Activated T-helper 2 cell treated with anti-CD3 and anti-CD28 coated beads, Interferon-gamma antibody, Interleukin-2, Interleukin-4, amounts not matched to agents 10 μg/mL and 5 μg/mL and 100 μg/mL, durations not matched to agents 14 hours and 24 hours and 36 hours (primary cell): Measurements from ENCODE around the gene AMER1. TPM values are rescaled to one million over a fixed set of nuclear protein-coding genes. Genes with fewer than 3 reads are reported as not detected.

Source experiments
- DNase-seq: peaks from one replicate; pipeline ENCODE4 v3.0.0; 2021; ENCODE audit warnings: low spot score
- H3K27ac Mint-ChIP-seq: one replicate; pipeline ENCODE4 v1.8.0; 2021; ENCODE audit warnings: mixed read lengths
- H3K27me3 Mint-ChIP-seq: one replicate; pipeline ENCODE4 v1.8.0; 2021; ENCODE audit warnings: low read depth, mixed read lengths
- H3K36me3 Mint-ChIP-seq: one replicate; pipeline ENCODE4 v1.8.0; 2021; ENCODE audit warnings: low read depth, mixed read lengths
- H3K4me1 Mint-ChIP-seq: one replicate; pipeline ENCODE4 v1.8.0; 2021; ENCODE audit warnings: low read depth, mixed read lengths
- H3K4me3 Mint-ChIP-seq: one replicate; pipeline ENCODE4 v1.8.0; 2021; ENCODE audit warnings: low read depth, mild to moderate bottlenecking, moderate library complexity, mixed read lengths
- H3K9me3 Mint-ChIP-seq: one replicate; pipeline ENCODE4 v1.8.0; 2021; ENCODE audit warnings: mixed read lengths
- intact Hi-C: fragments of 100-400 bp; cut with micrococcal nuclease; formaldehyde crosslinking; loops from one replicate; pipeline ENCODE4 v1.15.1; 2023
- total RNA-seq: library from RNA; stranded (reverse); gene quantifications from 2 replicates; pipeline ENCODE4 v1.2.3, GENCODE V29; 2022

Gene AMER1
- total RNA-seq, 1 donor from 2014 or later, result 5.4 TPM

DNA sequence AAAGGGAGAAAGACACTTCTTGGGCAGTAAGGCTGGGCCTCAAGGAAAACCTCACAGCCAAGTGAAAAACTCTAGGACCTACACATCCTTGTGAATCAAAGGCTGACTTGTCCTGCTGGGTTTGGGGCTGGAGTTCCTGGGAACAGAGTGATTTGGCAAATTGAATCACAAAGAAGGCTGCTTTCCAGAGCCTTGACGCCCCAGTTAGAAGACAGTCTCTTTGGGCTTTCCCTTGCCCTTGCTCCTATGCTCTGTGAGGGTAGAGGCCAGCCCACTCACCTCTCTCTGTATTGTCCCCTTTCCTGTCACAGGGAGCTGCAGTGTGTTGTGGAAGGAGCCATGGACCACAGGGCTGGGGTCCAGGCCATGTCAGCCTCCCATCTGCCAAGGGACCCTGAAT lies 9.6 kb downstream of the AMER1 start:
- Mint-ChIP-seq H3K27me3 (no peaks in the 10 kb centered on the region), H3K4me1 (no peaks in the 10 kb centered on the region), H3K27ac (no peak overlapping the region), H3K36me3 (peaks cover 13% of the 10 kb centered on the region), H3K9me3 (no peaks in the 10 kb centered on the region), H3K4me3 (no peak overlapping the region)
- intact Hi-C loops, result no loop called here
- no peak for DNase-seq

- H3K4me1 Mint-ChIP-seq, result no peaks in the 10 kb centered on the region
- no peak overlapping the region for H3K4me3 Mint-ChIP-seq
- H3K9me3 Mint-ChIP-seq, result no peaks in the 10 kb centered on the region
- DNase-seq, result no peak
- peaks cover 15% of the 10 kb centered on the region for H3K36me3 Mint-ChIP-seq
- no peak overlapping the region for H3K27ac Mint-ChIP-seq
- intact Hi-C loops, result no loop called here
- no peaks in the 10 kb centered on the region for H3K27me3 Mint-ChIP-seq
Measured at GRCh38 chrX:64192673-64193072, 12.8 kb downstream of the AMER1 start.

DNA sequence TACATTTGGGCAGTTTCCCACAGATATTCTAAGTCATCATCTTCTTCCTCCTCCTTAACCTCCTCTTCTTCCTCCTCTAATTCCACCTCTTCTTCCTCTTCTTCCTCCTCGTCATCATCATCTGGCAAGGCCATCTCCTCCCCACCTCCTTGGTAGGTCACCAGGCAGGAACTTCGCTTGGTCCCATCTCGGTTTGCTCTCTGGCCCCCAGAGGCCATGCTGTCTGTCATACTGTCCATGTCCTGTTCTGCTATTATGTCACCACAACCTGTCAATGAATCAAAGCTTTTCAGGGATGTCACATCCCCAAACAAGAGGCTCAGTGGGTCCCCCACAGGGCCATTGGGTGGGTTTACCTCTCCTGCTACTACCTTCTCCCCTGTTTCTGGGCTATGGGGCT lies 13.5 kb downstream of the AMER1 start:
- Mint-ChIP-seq H3K4me3 (no peak overlapping the region), H3K27me3 (no peaks in the 10 kb centered on the region), H3K27ac (no peak overlapping the region), H3K4me1 (no peaks in the 10 kb centered on the region), H3K9me3 (no peaks in the 10 kb centered on the region), H3K36me3 (peaks cover 15% of the 10 kb centered on the region)
- DNase-seq, result no peak
- intact Hi-C loops, result no loop called here

DNA sequence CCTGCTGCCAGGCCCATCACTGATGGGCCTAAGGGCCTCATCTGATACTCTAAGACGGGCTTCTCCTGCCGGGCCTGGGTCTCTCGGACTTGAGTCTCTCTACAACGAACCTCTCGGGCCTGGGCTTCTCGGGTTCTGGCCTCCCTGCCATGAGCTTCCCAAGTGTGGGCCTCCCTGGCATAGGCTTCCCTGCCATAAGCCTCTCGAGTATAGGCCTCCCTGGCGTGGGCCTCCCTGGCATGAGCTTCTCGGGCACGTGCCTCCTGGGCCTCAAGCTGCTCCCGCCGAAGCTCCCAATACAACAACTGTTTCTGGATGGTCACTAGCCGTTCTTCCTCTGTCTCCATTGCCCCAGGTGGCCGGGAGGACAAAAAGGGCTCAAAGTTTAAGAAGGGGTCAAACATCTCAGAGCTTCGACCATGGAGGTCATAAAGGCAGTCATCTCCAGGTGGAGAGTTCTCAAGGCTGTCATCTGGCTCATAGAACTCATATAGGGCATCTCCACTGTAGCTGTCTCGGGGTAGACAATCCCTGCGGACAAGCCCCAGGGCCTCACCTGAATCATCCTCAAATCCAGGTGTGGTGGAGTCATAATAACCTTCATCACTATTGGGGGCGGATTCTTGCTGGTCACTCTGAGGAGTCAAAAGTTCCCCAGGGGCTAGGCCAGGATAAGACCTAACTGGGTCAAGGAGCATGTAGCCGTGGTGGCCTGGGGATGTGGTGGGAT lies 14.1 kb downstream of the AMER1 start:
- Mint-ChIP-seq H3K27me3 (no peaks in the 10 kb centered on the region), H3K9me3 (no peaks in the 10 kb centered on the region), H3K4me3 (no peak overlapping the region), H3K36me3 (peaks cover 15% of the 10 kb centered on the region), H3K27ac (no peak overlapping the region), H3K4me1 (no peaks in the 10 kb centered on the region)
- DNase-seq, result no peak
- intact Hi-C loops, result no loop called here

- intact Hi-C loops, result no loop called here
- H3K27me3 Mint-ChIP-seq, result no peaks in the 10 kb centered on the region
- no peaks in the 10 kb centered on the region for H3K9me3 Mint-ChIP-seq
- no peak overlapping the region for H3K4me3 Mint-ChIP-seq
- no peaks in the 10 kb centered on the region for H3K4me1 Mint-ChIP-seq
- peaks cover 18% of the 10 kb centered on the region for H3K36me3 Mint-ChIP-seq
- no peak for DNase-seq
- no peak overlapping the region for H3K27ac Mint-ChIP-seq
Measured at GRCh38 chrX:64190136-64190740, 15.3 kb downstream of the AMER1 start.

GRCh38 chrX:64188901-64189300 lies 16.6 kb downstream of the AMER1 start:
- Mint-ChIP-seq H3K4me1 (no peaks in the 10 kb centered on the region), H3K9me3 (no peaks in the 10 kb centered on the region), H3K27me3 (no peaks in the 10 kb centered on the region), H3K36me3 (peaks cover 18% of the 10 kb centered on the region), H3K27ac (no peak overlapping the region), H3K4me3 (no peak overlapping the region)
- intact Hi-C loops, result no loop called here
- DNase-seq, result no peak

GRCh38 chrX:64187762-64188150 lies 17.8 kb downstream of the AMER1 start:
- DNase-seq, result no peak
- Mint-ChIP-seq H3K9me3 (no peaks in the 10 kb centered on the region), H3K27me3 (no peaks in the 10 kb centered on the region), H3K4me1 (no peaks in the 10 kb centered on the region), H3K36me3 (peaks cover 14% of the 10 kb centered on the region), H3K4me3 (no peak overlapping the region), H3K27ac (no peak overlapping the region)
- intact Hi-C loops, result no loop called here

DNA sequence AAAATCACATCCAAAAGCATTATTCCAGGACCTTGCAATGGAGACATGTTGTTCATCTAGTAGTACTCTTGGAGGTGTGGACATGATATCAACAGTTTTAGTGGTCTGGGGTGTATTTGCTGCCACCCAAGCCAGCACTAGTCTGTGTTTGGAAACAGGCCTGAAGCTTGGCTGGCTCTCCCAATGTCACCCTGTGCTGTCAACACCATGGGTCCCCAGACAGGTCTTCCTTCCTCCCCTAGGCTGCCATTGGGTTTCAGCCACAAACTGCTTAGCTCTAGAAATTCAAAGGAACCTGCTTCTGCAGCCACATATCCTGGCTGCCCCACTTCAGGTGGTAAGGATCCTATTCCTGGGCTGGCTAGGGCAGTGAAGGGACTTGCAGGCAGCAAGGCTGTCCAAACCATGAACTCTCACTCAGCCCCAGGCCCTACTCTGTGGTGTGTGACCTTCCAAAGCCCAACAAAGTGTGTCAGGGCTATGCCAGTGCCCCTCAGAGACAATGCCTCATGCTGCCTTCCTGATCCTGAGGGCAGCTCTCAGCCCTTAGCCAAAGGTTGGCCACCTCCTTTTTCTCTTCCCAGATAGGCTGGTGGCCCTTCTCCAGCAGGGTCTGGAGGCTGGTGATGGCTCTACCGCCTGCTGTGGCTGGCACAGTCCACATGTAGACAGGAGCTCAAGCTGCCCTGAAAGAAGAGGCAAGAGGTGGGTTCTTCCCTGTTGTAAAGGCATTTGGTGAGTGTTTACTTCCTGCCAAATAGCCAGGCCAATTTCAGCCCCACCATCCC lies 18.3 kb downstream of the AMER1 start:
- H3K27ac Mint-ChIP-seq, result no peak overlapping the region
- DNase-seq, result no peak
- H3K27me3 Mint-ChIP-seq, result no peaks in the 10 kb centered on the region
- no peak overlapping the region for H3K4me3 Mint-ChIP-seq
- no peaks in the 10 kb centered on the region for H3K4me1 Mint-ChIP-seq
- no peaks in the 10 kb centered on the region for H3K9me3 Mint-ChIP-seq
- peaks cover 14% of the 10 kb centered on the region for H3K36me3 Mint-ChIP-seq
- intact Hi-C loops, result no loop called here

GRCh38 chrX:64184396-64184795 lies 21.1 kb downstream of the AMER1 start:
- Mint-ChIP-seq H3K9me3 (no peaks in the 10 kb centered on the region), H3K4me3 (no peak overlapping the region), H3K4me1 (no peaks in the 10 kb centered on the region), H3K27ac (no peak overlapping the region), H3K27me3 (no peaks in the 10 kb centered on the region), H3K36me3 (peaks cover 3% of the 10 kb centered on the region)
- DNase-seq, result no peak
- intact Hi-C loops, result no loop called here

DNA sequence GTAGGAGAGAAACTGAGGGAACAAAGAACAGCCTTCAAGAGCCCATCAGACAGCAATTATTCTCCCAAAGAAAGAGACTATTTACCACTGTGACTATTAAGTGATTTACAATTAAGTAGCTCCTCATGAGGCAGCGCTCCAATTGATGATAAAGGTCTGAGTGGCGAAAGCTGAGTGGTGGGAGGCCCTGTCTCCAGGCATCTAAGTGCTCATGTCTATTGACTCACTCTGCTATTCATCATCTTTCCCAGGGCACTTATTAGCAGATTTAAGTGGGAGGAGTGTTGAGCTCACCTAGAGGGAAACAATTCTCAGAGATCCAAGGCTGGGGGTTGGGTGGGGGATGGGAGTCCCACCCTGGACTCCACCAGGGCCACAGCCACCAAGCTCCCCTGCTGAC lies 23.3 kb downstream of the AMER1 start:
- Mint-ChIP-seq H3K4me3 (no peak overlapping the region), H3K36me3 (peaks cover 3% of the 10 kb centered on the region), H3K9me3 (no peaks in the 10 kb centered on the region), H3K27me3 (no peaks in the 10 kb centered on the region), H3K4me1 (no peaks in the 10 kb centered on the region), H3K27ac (no peak overlapping the region)
- intact Hi-C loops, result no loop called here
- DNase-seq, result no peak

DNA sequence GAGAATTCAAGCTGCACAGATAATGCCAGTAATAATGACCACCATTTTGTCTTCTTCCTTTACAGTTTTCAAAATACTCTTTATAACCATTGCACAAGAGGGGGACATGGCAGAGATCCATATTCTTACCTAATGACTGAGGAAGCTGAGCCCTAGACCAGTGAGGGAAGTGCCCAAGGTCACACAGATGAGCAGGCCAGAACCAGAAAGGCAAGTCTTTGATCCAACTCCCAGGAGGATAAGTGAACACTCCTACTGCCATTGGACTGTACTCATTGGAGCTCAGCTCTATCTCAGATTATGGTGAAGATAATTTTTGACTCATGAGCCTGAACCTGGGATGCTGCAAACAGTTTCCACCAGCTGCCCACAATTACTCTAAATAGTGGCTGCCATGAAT lies 28.6 kb downstream of the AMER1 start:
- no peaks in the 10 kb centered on the region for H3K36me3 Mint-ChIP-seq
- H3K27ac Mint-ChIP-seq, result no peak overlapping the region
- intact Hi-C loops, result no loop called here
- no peaks in the 10 kb centered on the region for H3K27me3 Mint-ChIP-seq
- H3K9me3 Mint-ChIP-seq, result no peaks in the 10 kb centered on the region
- H3K4me3 Mint-ChIP-seq, result no peak overlapping the region
- no peaks in the 10 kb centered on the region for H3K4me1 Mint-ChIP-seq
- no peak for DNase-seq

DNA sequence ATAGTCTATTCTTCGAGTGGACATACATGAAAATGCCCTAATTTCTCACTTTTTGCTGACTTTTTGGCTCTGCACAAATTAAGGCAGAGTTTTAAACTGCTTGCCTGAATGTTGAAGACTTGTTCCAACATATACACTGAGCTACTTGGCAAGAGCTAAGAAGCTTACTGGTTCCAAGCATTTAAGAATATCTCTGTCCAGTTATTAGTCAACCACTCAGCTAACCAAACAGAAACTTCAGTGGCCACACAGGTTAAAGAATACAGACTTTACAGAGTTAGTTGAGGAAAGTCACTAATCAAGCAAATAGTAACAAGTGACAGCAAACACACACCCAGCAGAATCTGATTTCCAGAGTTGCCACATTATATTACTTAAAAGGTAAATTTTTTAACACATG lies 35.5 kb downstream of the AMER1 start:
- no peak overlapping the region for H3K27ac Mint-ChIP-seq
- no peaks in the 10 kb centered on the region for H3K27me3 Mint-ChIP-seq
- no peak overlapping the region for H3K4me3 Mint-ChIP-seq
- DNase-seq, result no peak
- H3K9me3 Mint-ChIP-seq, result no peaks in the 10 kb centered on the region
- H3K36me3 Mint-ChIP-seq, result no peaks in the 10 kb centered on the region
- no peaks in the 10 kb centered on the region for H3K4me1 Mint-ChIP-seq
- intact Hi-C loops, result no loop called here

DNA sequence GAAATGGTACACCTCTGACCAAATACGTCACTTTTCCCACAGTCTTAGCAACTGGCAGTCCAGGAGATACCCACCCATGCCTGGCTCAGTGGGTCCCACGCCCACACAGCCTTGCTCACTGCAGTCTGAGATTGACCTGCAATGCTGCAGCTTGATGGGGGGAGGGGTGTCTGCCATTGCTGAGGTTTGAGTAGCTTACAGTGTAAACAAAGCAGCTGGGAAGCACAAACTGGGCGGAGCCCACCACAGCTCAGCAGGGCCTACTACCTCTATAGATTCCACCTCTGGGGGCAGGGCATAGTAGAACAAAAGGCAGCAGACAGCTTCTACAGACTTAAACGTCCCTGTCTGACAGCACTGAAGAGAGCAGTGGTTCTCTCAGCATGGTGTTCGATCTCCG lies 52.7 kb downstream of the AMER1 start:
- no peak for DNase-seq
- Mint-ChIP-seq H3K9me3 (peaks cover 9% of the 10 kb centered on the region), H3K4me1 (no peaks in the 10 kb centered on the region), H3K27ac (no peak overlapping the region), H3K27me3 (no peaks in the 10 kb centered on the region), H3K36me3 (no peaks in the 10 kb centered on the region), H3K4me3 (no peak overlapping the region)
- intact Hi-C loops, result no loop called here
